HG03439 (cell line): ENCODE results near the gene AGAP1.

ENCODE experiments used
- ATAC-seq: cut with Tn5 transposase; IDR thresholded peaks from one replicate; pipeline ENCODE4 v1.9.1; 2021; ENCODE audit warnings: mild to moderate bottlenecking, moderate library complexity; ENCODE audit not compliant: unreplicated experiment

Gene AGAP1

DNA sequence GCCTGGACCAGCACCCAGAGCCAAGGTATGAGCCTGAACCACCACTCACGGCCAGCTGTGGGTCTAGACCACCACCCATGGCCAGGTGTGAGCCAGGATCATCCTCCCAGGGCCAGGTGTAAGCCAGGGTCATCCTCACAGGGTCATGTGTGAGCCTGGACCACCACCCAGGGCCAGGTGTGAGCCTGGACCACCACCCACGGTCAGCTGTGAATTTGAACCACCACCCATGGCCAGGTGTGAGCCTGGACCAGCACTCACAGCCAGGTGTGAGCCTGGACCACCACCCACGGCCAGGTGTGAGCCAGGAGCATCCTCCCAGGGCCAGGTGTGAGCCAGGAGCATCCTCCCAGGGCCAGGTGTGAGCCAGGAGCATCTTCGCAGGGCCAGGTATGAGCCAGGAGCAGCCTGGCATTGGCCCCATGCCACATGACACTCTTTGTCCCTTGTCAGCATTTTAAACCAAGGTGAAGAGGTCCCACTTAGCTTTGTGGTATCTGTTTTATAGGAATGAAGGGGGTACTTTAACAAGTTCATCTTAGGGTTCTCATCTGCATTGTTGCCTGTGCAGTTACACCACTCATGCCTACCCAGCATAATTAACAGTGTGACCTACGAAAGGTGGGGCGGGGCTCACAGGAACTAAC lies 71.2 kb downstream of the AGAP1 start:
- no peak for ATAC-seq

- ATAC-seq = no peak
These were observed 72.6 kb downstream of the AGAP1 start for GRCh38 chr2:235566415-235566814.

DNA sequence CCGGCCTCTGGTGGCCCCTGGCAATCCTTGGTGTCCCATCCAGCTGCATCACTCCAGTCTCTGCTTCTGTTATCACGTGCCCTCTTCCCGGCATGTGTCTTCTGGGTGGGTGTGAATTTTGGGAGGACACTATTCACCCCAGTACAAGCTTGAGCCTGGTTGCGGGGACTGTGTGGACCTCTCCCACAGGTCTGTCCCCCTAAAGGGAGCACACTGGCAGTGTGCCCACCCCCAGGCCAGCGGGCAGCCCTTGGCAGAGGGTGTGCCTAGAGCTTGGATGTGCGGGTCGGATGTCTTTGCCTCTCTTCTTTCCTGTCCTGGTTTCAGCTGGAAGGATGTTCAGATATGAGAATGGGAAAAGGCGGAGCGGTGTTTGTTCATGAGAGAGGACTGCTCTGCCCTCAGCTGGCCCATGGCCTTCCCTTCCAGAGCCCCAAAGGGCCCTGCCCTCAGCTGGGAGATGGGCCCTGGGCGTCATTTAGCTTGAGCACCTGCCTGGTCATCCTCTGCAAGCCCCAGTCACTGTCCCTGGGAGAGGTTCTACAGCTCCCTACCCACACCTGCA lies 73.2 kb downstream of the AGAP1 start:
- ATAC-seq = no peak

DNA sequence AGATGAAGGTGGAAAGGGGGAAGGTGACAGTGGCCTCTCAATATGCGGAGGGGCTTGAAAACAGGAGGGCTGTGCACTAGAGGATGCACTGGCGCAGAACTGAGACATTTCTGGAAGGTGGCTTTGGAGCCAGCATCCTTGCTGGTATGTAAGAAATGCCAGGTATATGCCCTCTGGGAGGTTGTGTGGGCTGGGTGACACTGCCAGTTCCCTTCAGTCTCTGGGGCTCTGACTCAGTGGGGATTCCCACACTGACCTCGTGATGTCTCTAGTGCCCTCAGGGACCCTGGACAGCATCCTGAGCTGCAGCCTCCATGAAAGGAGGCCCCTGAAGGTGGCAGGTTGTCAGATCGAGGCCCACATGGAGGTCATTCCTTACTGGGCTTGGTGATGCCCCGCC lies 74.0 kb downstream of the AGAP1 start:
- no peak for ATAC-seq

DNA sequence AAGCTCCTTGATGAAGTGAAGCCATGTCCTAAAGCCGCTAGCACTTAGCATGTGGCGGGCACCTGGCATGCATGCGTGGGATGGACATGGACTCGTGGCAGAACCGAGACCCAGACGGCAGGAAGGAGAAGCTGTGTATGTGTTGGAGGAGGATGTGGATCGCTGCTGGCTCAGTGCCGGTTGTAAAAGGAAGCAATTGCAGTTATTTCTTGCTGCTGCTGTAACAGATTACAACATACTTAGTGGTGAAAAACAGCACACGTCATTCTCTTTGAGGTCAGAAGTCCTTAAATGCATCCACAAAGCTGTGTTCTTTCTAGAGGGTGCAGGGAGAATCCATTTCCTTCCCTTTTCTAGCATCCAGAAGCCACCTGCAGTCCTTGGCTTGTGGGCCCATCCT lies 74.6 kb downstream of the AGAP1 start:
- ATAC-seq = no peak

DNA sequence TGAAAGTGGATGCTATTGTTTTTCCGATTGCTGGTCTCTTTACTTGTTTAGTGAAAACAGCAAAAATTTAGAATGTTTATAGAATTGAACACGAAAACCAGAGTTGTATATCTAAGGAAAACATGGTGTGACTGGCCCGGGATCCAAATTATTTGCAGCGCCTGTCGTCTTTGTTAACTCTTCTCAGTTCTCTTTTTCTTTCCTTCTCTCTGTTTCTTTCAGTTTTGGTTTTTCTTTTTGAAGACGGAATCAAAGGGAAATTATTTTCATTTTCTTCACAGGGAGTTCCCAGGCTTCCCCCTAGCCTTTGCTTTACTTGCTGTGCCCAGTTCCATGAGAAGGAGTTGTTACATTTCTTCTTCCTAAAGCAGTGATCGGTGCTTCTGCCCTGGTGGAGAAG lies 76.0 kb downstream of the AGAP1 start:
- no peak for ATAC-seq

DNA sequence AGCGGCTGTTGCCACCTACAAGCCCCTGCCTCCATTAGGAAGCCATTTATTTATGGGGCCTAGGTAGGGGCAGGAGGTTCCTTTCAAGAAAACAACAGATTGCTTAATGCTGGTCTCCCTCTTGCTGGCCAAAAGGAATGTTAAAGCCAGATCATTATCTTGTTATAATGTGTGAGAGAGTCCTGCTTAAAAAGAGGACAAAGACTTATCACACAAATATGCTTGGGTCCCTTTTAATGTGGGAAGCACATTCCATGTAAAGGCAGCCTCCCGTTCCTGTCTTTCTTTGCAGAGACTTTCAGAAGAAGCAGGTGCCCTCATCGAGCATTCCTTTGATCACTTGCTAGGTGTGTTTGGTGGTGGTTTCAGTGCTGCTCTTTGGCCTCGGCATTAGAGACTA lies 76.4 kb downstream of the AGAP1 start:
- ATAC-seq = no peak

- ATAC-seq = no peak
These were observed 77.3 kb downstream of the AGAP1 start for GRCh38 chr2:235570966-235571692.

GRCh38 chr2:235572592-235572991 lies 78.7 kb downstream of the AGAP1 start:
- no peak for ATAC-seq

GRCh38 chr2:235573331-235574221 lies 79.7 kb downstream of the AGAP1 start:
- no peak for ATAC-seq

DNA sequence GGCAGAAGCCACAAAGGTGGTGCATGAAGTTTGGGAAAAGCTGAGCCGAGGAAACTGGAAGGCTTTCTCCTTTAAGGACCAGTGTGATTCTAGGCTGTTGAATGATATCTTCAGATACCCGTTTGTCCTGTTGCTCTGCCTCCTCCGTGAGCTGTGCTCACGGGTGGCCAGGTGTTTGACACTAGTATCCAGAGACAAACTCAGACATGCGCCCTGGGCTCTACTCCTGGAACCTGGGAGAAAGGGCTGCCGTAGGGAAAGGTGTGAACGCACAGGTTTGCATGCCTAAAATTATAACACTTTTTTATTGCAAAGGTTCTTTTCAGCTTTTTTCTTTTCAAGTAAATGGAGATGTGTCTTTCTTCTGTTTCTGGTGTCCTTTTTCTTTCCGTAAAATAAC lies 81.6 kb downstream of the AGAP1 start:
- ATAC-seq = no peak

DNA sequence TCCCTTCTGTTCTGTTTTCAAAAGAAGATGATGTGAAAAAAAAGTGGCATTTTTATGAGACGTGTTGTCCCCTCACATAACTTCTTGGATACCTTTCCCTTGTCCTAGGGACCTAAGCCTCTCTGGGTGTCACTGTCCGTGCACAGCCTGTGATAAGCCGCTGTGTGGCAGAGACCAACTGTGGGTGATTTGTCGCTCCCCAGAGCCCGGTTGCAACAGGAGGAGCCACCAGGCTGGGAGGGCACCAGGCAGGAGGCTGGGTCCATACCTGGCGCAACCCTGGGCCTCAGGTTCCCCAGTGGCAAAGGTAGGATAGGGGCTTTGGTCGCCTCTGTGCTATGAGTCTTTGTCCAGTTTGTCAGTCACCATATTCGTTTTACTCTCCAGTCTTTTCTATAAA lies 82.1 kb downstream of the AGAP1 start:
- no peak for ATAC-seq

DNA sequence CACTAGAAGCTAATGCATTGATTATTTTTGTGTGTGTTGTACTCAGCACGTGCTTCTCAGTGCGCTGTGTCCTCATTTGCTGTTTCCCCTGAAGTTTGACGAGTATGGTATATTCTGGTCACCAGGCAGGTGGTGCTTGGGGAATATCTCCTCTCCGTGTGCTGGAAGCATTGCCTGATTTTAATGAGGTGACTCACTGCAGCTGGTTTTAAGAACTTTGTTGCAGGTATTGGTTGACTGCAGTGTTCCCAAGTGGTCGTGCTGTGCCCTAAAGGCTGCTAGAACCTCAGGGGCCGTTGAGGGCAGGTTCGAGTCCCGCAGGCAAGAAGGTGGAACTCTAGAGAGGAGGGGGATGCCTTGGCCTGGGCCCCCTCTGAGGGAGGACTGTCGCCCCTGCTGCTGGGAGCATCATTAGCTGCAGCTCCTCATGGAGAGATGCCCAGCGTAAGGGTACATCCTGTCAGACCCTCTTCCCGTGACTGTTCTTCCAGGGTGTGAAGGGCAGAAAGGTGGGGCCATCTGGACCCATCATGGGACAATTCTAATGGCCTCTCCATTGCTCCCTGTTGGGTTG lies 82.6 kb downstream of the AGAP1 start:
- ATAC-seq = no peak

DNA sequence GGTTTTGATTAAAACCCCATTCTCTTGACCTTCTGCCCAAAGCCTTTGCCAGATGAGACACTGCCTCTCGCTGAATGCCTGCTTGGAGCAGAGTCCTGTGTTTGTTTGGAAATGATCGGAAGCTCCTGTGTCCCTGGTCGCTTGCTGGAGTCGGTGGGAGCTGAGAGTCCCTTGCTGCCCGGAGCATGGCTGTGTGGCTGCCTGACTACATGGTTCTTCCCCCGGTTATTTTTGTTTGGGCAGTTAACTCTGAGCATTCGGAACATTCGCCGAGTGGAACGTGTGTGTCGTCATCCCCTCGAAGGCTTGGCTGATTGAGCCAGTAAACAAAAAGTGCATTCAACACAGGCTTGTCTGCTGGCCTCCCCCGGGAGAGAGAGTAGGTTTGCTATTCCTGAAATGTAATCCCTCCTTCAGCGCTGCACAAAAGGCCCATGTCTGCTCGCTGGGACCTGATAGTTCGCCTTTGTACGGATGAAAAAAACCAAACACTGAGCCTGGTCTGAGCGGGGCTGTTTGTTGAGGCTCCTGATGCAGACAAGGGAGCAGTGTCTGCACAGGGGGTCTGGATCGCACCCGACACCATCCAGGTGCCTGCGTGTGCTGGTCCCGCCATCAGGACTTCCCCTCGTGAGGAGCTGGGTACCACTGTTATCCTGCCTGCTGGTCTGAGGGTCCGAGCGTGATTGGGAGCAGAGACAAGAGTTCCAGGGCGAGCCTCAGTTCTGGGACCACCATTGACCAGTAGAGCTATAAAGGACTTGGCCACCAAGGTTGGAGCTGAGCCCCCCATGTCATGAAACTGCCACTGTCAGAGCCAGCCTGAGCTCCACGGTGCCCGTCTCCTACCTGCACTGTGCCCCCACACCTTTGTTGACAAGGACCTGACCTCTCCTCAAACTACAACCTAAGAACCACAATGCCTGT lies 83.8 kb downstream of the AGAP1 start:
- no peak for ATAC-seq

DNA sequence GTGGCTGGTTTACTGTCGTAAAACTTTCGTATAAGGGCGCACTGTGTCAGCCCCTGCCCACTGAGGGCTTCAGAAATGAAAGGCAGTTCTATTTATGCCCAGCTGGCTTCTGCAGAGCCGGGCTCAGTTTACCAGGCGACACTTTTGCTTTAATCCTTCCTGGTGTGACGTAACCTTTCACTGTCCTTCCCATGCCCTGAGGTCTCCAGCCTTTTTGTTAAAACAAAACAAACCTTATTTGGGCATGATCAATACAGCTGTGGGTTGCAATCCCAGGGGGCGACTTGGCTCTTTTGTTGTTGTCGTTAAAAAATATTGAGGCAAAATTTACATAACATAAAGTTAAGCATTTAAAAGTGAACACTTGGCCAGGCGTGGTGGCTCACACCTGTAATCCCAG lies 85.3 kb downstream of the AGAP1 start:
- ATAC-seq = no peak

- ATAC-seq = no peak
These were observed 86.7 kb downstream of the AGAP1 start for GRCh38 chr2:235580426-235581157.

DNA sequence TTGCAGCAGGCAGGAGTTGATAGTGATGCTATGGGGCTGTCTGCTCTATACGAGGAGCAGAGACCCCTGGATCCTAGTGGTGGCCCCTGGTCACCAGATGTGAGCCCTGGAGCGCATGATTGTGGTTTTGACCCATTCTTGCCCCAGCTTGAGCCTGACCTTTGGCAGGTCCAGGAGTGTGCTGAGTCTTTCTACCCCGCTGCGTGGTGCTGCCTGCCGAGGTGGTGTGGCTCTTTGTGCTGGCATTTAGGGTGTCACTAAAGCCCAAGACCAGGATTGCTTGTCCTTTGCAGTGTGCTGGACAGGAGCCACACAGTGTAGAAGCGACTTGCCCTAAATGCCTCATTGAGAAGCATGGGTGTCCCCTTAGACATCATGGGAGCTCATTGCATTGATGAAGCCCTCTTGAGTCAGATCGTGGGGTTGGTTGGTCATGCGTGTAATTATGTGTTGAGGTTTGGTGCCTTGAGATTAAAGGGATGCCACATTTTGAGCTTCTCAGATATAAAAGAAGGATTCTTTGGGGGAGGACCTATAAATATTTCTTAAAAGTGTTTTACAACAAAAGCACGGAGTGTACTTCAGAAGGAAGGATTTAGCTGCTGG lies 88.3 kb downstream of the AGAP1 start:
- ATAC-seq = no peak

- no peak for ATAC-seq
These were observed 88.9 kb downstream of the AGAP1 start for GRCh38 chr2:235582729-235583128.

- no peak for ATAC-seq
These were observed 89.3 kb downstream of the AGAP1 start for GRCh38 chr2:235583144-235583543.
